Measurements from ENCODE around the gene TAOK1. TPM values are rescaled to one million over a fixed set of nuclear protein-coding genes. Genes with fewer than 3 reads are reported as not detected.

TAOK1 gene
- total and polyA plus RNA-seq, 4 donors, result 4.3 to 20.5 (median 12.6) TPM

- H3K27ac ChIP-seq (ENCODE audit: low read depth in 1 of 2, low read length in 2 of 2), result peak overlapping the region; percentile 87 to 91
- H3K4me3 ChIP-seq (ENCODE audit: low read depth in 1 of 3, low read length in 3 of 3), result peak overlapping the region; percentile 77 to 92 (median 83)
- TF ChIP-seq RXRA (IDR thresholded peaks at IDR 0.05), result no peak
- no peak for TF ChIP-seq REST (IDR thresholded peaks at IDR 0.05)
- no peak for TF ChIP-seq RAD21 (IDR thresholded peaks at IDR 0.05)
- TF ChIP-seq HNF4A (conservative IDR thresholded peaks at IDR 0.05), result no peak
- no peak for TF ChIP-seq MAX (IDR thresholded peaks at IDR 0.05)
- TF ChIP-seq YY1 (IDR thresholded peaks at IDR 0.05), result peak; percentile 54
- TF ChIP-seq JUND (IDR thresholded peaks at IDR 0.05), result no peak
- no peak for TF ChIP-seq TAF1 (conservative IDR thresholded peaks at IDR 0.05)
- TF ChIP-seq EGR1 (IDR thresholded peaks at IDR 0.05; ENCODE audit: low read depth in 2 of 2), result no peak
- no peak for TF ChIP-seq GABPA (IDR thresholded peaks at IDR 0.05 in 1 of 2, conservative IDR thresholded peaks at IDR 0.05 in 1 of 2)
- TF ChIP-seq CTCF (IDR thresholded peaks at IDR 0.05; ENCODE audit: low read depth, low read length, missing input control), result peak; percentile 26
- TF ChIP-seq ZBTB33 (IDR thresholded peaks at IDR 0.05), result no peak
- TF ChIP-seq NR2F2 (IDR thresholded peaks at IDR 0.05), result no peak
- no peak for TF ChIP-seq FOXA2 (IDR thresholded peaks at IDR 0.05)
- TF ChIP-seq FOXA1 (IDR thresholded peaks at IDR 0.05), result no peak
- TF ChIP-seq ATF3 (IDR thresholded peaks at IDR 0.05), result no peak
- no peak for TF ChIP-seq HNF4G (IDR thresholded peaks at IDR 0.05)
- TF ChIP-seq SP1 (IDR thresholded peaks at IDR 0.05), result peak; percentile 9
- H3K36me3 ChIP-seq (ENCODE audit: control insufficient read depth in 4 of 4, insufficient read depth in 3 of 4, low read depth in 1 of 4, low read length in 3 of 4), result peaks cover 0 to 3% (median 1%) of the 10 kb centered on the region in 4 donors
- DNase-seq (ENCODE audit: low spot score), result no peak
- H3K9me3 ChIP-seq (ENCODE audit: control insufficient read depth in 4 of 4, low read length in 3 of 4), result no peaks in the 10 kb centered on the region
- WGBS, result under 1% methylated on average over 63 of the region's 63 CpGs
- H3K27me3 ChIP-seq (ENCODE audit: control insufficient read depth in 4 of 4, insufficient read depth in 4 of 4, low read length in 3 of 4), result no peaks in the 10 kb centered on the region
- peaks cover 10 to 64% (median 50%) of the 10 kb centered on the region in 4 donors for H3K4me1 ChIP-seq (ENCODE audit: control insufficient read depth in 4 of 4, insufficient read depth in 4 of 4, low read length in 3 of 4)
- peak overlapping the region; percentile 85 to 87 for H3K9ac ChIP-seq (ENCODE audit: low read depth in 1 of 2, low read length in 2 of 2)
These were observed 177.6 kb downstream of the TAOK1 start for GRCh38 chr17:29567554-29568330.

All from liver (tissue), 9 donors.